Smooth muscle cell (in vitro differentiated cells): ENCODE results near the gene TMEM30A. TPM values are rescaled to one million over a fixed set of nuclear protein-coding genes. Genes with fewer than 3 reads are reported as not detected.

Source experiments
- DNase-seq: peaks from one replicate; lab custom pipeline; 2025; ENCODE audit not compliant: unreplicated experiment; lab: John Stamatoyannopoulos, UW
- H2AFZ ChIP-seq: fragments of 200-600 bp; sonication (generic); 2 replicates; pipeline ENCODE4 v1.6.0; 2016; ENCODE audit warnings: antibody characterized with exemption, low read depth, mild to moderate bottlenecking
- H3F3A ChIP-seq: fragments of 200-600 bp; sonication (generic); 2 replicates; pipeline ENCODE4 v1.6.0; 2017; ENCODE audit warnings: antibody characterized with exemption, low read depth
- H3K27ac ChIP-seq: fragments of 200-600 bp; sonication (generic); 2 replicates; pipeline ENCODE4 v1.5.1; 2016; ENCODE audit warnings: low read depth, mild to moderate bottlenecking
- H3K27me3 ChIP-seq: fragments of 200-600 bp; sonication (generic); 2 replicates; pipeline ENCODE4 v1.6.1; 2016; ENCODE audit warnings: low read depth, mild to moderate bottlenecking
- H3K36me3 ChIP-seq: fragments of 200-600 bp; sonication (generic); 2 replicates; pipeline ENCODE4 v1.5.1; 2016; ENCODE audit warnings: low read depth
- H3K4me1 ChIP-seq: fragments of 200-600 bp; sonication (generic); 2 replicates; pipeline ENCODE4 v1.5.1; 2016; ENCODE audit warnings: low read depth
- H3K4me2 ChIP-seq: fragments of 200-600 bp; sonication (generic); 2 replicates; pipeline ENCODE4 v1.6.0; 2016; ENCODE audit warnings: mild to moderate bottlenecking
- H3K4me3 ChIP-seq: fragments of 200-600 bp; sonication (generic); 2 replicates; pipeline ENCODE4 v1.5.1; 2016; ENCODE audit warnings: mild to moderate bottlenecking
- H3K79me2 ChIP-seq: fragments of 200-600 bp; sonication (generic); 2 replicates; pipeline ENCODE4 v1.6.0; 2016; ENCODE audit warnings: low read depth, mild to moderate bottlenecking
- H3K9ac ChIP-seq: fragments of 200-600 bp; sonication (generic); 2 replicates; pipeline ENCODE4 v1.6.0; 2016; ENCODE audit warnings: low read depth
- H3K9me3 ChIP-seq: fragments of 200-600 bp; sonication (generic); replicated peaks from 2 replicates; pipeline ENCODE4 v1.5.1; 2016; ENCODE audit warnings: low read depth
- H4K20me1 ChIP-seq: fragments of 200-600 bp; sonication (generic); 2 replicates; pipeline ENCODE4 v1.6.0; 2016; ENCODE audit warnings: low read depth
- WGBS: methylation state at CpG from one replicate; pipeline ENCODE4 v1.1.7; 2016; ENCODE audit warnings: low lambda C conversion rate; 5-methylcytosine and 5-hydroxymethylcytosine counted together
- polyA plus RNA-seq: library from polyadenylated mRNA; unstranded; fragments of >200 nt; fragmentation: Nextera tagmentation; extraction: Ambion mirVana; gene quantifications from 2 replicates; pipeline ENCODE4 v1.2.1, GENCODE V29; 2016
- total RNA-seq: library from RNA; depleted of rRNA; stranded (reverse); fragments of >200 nt; gene quantifications from 2 replicates; pipeline ENCODE4 v1.2.3, GENCODE V29; 2014
- TF ChIP-seq, protein P1 (sequence below): fragments of 200-600 bp; sonication (generic); IDR thresholded peaks from 2 replicates; pipeline ENCODE4 v1.5.1; 2017; ENCODE audit warnings: borderline replicate concordance, mild to moderate bottlenecking, antibody characterized with exemption; ENCODE audit not compliant: insufficient read depth, poor library complexity, severe bottlenecking

TMEM30A gene
- total and polyA plus RNA-seq, 2 experiments from 2014 or later: 110 to 230 TPM

GRCh38 chr6:75250552-75250951, 34.0 kb downstream of the TMEM30A start:
- H3K27me3 ChIP-seq: no peaks in the 10 kb centered on the region
- H3K27ac ChIP-seq: no peak overlapping the region
- no peak overlapping the region for H3K4me3 ChIP-seq
- 90% methylated on average over 2 of the region's 2 CpGs for WGBS
- H3F3A ChIP-seq: peaks cover 14% of the 10 kb centered on the region
- peaks cover 18% of the 10 kb centered on the region for H4K20me1 ChIP-seq
- H3K4me1 ChIP-seq: no peaks in the 10 kb centered on the region
- H3K9ac ChIP-seq: no peak overlapping the region
- TF ChIP-seq, protein P1, sequence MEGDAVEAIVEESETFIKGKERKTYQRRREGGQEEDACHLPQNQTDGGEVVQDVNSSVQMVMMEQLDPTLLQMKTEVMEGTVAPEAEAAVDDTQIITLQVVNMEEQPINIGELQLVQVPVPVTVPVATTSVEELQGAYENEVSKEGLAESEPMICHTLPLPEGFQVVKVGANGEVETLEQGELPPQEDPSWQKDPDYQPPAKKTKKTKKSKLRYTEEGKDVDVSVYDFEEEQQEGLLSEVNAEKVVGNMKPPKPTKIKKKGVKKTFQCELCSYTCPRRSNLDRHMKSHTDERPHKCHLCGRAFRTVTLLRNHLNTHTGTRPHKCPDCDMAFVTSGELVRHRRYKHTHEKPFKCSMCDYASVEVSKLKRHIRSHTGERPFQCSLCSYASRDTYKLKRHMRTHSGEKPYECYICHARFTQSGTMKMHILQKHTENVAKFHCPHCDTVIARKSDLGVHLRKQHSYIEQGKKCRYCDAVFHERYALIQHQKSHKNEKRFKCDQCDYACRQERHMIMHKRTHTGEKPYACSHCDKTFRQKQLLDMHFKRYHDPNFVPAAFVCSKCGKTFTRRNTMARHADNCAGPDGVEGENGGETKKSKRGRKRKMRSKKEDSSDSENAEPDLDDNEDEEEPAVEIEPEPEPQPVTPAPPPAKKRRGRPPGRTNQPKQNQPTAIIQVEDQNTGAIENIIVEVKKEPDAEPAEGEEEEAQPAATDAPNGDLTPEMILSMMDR: no peak
- H2AFZ ChIP-seq: no peak overlapping the region
- DNase-seq: no peak
- H3K4me2 ChIP-seq: no peak overlapping the region
- no peaks in the 10 kb centered on the region for H3K79me2 ChIP-seq
- H3K36me3 ChIP-seq: peaks cover 3% of the 10 kb centered on the region
- no peaks in the 10 kb centered on the region for H3K9me3 ChIP-seq

GRCh38 chr6:75249837-75250236, 34.8 kb downstream of the TMEM30A start:
- TF ChIP-seq, protein P1: no peak
- Histone ChIP-seq H3K9ac (no peak overlapping the region), H4K20me1 (peaks cover 11% of the 10 kb centered on the region)

GRCh38 chr6:75246386-75246785, 38.2 kb downstream of the TMEM30A start:
- Histone ChIP-seq H3K9me3 (no peaks in the 10 kb centered on the region), H3K4me3 (no peak overlapping the region), H3K9ac (no peak overlapping the region), H3K4me2 (no peak overlapping the region), H2AFZ (no peak overlapping the region), H3F3A (peaks cover 10% of the 10 kb centered on the region), H3K4me1 (peaks cover 18% of the 10 kb centered on the region), H3K36me3 (no peaks in the 10 kb centered on the region), H3K27me3 (no peaks in the 10 kb centered on the region), H3K27ac (no peak overlapping the region), H3K79me2 (peaks cover 20% of the 10 kb centered on the region), H4K20me1 (peaks cover 8% of the 10 kb centered on the region)
- 21% methylated on average over 2 of the region's 2 CpGs for WGBS
- TF ChIP-seq, protein P1: no peak
- DNase-seq: no peak

More at GRCh38 chr6:75249837-75250236, 34.8 kb downstream of the TMEM30A start:
- Histone ChIP-seq H3K9me3 (no peaks in the 10 kb centered on the region), H3K4me2 (no peak overlapping the region), H3K79me2 (no peaks in the 10 kb centered on the region), H3K4me1 (peaks cover under 1% of the 10 kb centered on the region), H3K27ac (no peak overlapping the region), H2AFZ (no peak overlapping the region), H3K36me3 (no peaks in the 10 kb centered on the region), H3K27me3 (no peaks in the 10 kb centered on the region), H3F3A (peaks cover 14% of the 10 kb centered on the region), H3K4me3 (no peak overlapping the region)
- no peak for DNase-seq

DNA sequence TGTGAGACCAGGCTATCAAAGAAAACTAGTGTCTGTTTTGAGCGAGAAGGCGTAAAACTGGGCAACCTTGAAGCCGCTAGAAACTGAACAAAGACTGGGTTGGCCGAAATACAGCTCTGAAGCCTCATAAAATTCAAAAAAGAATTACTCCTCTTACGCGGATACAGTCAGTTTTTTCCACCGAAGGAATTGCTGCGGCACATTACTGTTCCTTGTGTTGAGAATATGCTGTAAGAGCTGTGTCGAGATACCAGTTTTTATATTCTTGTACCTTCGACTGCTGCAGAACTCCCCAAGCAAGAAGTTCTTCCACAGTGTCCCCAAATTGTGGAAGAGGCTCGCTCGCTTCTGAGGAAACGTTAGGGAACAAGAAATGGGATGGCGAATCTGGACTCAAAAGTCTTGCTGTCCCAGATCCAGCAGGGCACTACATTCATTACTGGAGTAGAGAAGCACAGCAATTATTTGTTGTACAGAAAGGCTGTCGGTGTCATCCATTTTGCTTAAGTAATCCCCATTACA, 40.5 kb downstream of the TMEM30A start:
- H3K27me3 ChIP-seq: no peaks in the 10 kb centered on the region
- no peak for DNase-seq
- H2AFZ ChIP-seq: peak overlapping the region; percentile 85
- H3K79me2 ChIP-seq: peaks cover 38% of the 10 kb centered on the region
- H3K4me1 ChIP-seq: peaks cover 24% of the 10 kb centered on the region
- TF ChIP-seq, protein P1: no peak
- H3K9me3 ChIP-seq: no peaks in the 10 kb centered on the region
- peak overlapping the region; percentile 86 for H3K27ac ChIP-seq
- WGBS: 19% methylated on average over 15 of the region's 15 CpGs
- H3K9ac ChIP-seq: peak overlapping the region; percentile 93
- H3F3A ChIP-seq: no peaks in the 10 kb centered on the region
- peaks cover 29% of the 10 kb centered on the region for H4K20me1 ChIP-seq
- H3K36me3 ChIP-seq: peaks cover 5% of the 10 kb centered on the region
- peak overlapping the region; percentile 89 for H3K4me2 ChIP-seq
- peak overlapping the region; percentile 84 for H3K4me3 ChIP-seq
